Ishikawa (cell line): ENCODE data around the gene OXLD1.

ENCODE experiments used
- TAF1 ChIP-seq: IDR thresholded peaks from 2 replicates; pipeline ENCODE4 v1.6.1; 2012; ENCODE audit warnings: low read depth, mild to moderate bottlenecking
- YY1 ChIP-seq: IDR thresholded peaks from 2 replicates; pipeline ENCODE4 v1.6.1; 2012; ENCODE audit warnings: low read depth

GRCh38 chr17:81631482-81631881 lies 34.9 kb downstream of the OXLD1 start:
- TF ChIP-seq TAF1 (no peak), YY1 (no peak)
